ENCODE measurements around the gene FLT3.

Gene FLT3

GRCh38 chr13:27955014-27955591 lies 145.3 kb downstream of the FLT3 start:
- TF ChIP-seq CTCF (conservative IDR thresholded peaks at IDR 0.05; ENCODE audit: control insufficient read depth, insufficient read depth, low read depth, low read length) = no peak
- H3K4me3 ChIP-seq (ENCODE audit: control insufficient read depth, low read depth, low read length) = no peak overlapping the region
- DNase-seq (ENCODE audit: low read depth) = no peak

- H3K4me3 ChIP-seq (ENCODE audit: control insufficient read depth, low read depth, low read length) = peak overlapping the region; percentile 20
- no peak for DNase-seq (ENCODE audit: low read depth)
- no peak for TF ChIP-seq CTCF (conservative IDR thresholded peaks at IDR 0.05; ENCODE audit: control insufficient read depth, insufficient read depth, low read depth, low read length)
Observed at GRCh38 chr13:27954406-27954851, 145.9 kb downstream of the FLT3 start.

GRCh38 chr13:27953676-27954405 lies 146.5 kb downstream of the FLT3 start:
- peak overlapping the region; percentile 20 for H3K4me3 ChIP-seq (ENCODE audit: control insufficient read depth, low read depth, low read length)
- TF ChIP-seq CTCF (conservative IDR thresholded peaks at IDR 0.05; ENCODE audit: control insufficient read depth, insufficient read depth, low read depth, low read length) = no peak
- peak; percentile 57 for DNase-seq (ENCODE audit: low read depth)
